Motor neuron (in vitro differentiated cells): ENCODE data around the gene STXBP1. TPM values are rescaled to one million over a fixed set of nuclear protein-coding genes. Genes with fewer than 3 reads are reported as not detected.
A peak's percentile ranks its signal among the peaks of the same experiment; 100 is the strongest.

Experiments used
- ATAC-seq, 8 experiments: fragments of 200-7000 bp; cut with Tn5 transposase; replicated peaks in 6 of 8; 2 replicates each; pipeline ENCODE4 v1.8.0; 2021; ENCODE audit warnings: mild to moderate bottlenecking in 8 of 8, moderate library complexity in 8 of 8
- H3K27ac ChIP-seq, 2 donors: fragments of 250-450 bp; sonication (Bioruptor Pico); 2 replicates each; pipeline ENCODE4 v1.9.0; 2021; ENCODE audit warnings: antibody characterized with exemption in 2 of 2, mild to moderate bottlenecking in 2 of 2, moderate library complexity in 1 of 2
- H3K4me1 ChIP-seq, 2 donors: fragments of 250-450 bp; sonication (Bioruptor Pico); replicated peaks in 1 of 2; 2 replicates each; pipeline ENCODE4 v1.6.1; 2021; ENCODE audit warnings: antibody characterized with exemption in 2 of 2, mild to moderate bottlenecking in 2 of 2, moderate library complexity in 1 of 2
- H3K4me3 ChIP-seq, 5 donors: fragments of 250-450 bp; sonication (Bioruptor Pico); 2 replicates each; pipeline ENCODE4 v1.9.0; 2021; ENCODE audit warnings: antibody characterized with exemption in 5 of 5, mild to moderate bottlenecking in 5 of 5, moderate library complexity in 4 of 5
- WGBS, 10 experiments: fragments of 450-650 bp; shearing (Covaris generic); methylation state at CpG; one replicate each; pipeline ENCODE4 v1.0.0; 2022; 5-methylcytosine and 5-hydroxymethylcytosine counted together
- in situ Hi-C, 9 experiments: fragments of 400-800 bp; cut with MboI; loops; one replicate each; pipeline ENCODE4 v1.15.0; 2021; ENCODE audit warnings: low sequenced_read_pairs in 9 of 9, low pct_unique_long_range_greater_than_20kb in 2 of 9; ENCODE audit not compliant: unreplicated experiment in 9 of 9
- total RNA-seq, 8 experiments: library from RNA; unstranded; fragments of 300-600 nt; gene quantifications; 2 replicates each; pipeline versions ENCODE4 v1.2.3 to v1.2.4, GENCODE V29; 2022

The STXBP1 gene
- total RNA-seq = 10 to 100 TPM; 21.1 to 77.4 (median 41.4) TPM

DNA sequence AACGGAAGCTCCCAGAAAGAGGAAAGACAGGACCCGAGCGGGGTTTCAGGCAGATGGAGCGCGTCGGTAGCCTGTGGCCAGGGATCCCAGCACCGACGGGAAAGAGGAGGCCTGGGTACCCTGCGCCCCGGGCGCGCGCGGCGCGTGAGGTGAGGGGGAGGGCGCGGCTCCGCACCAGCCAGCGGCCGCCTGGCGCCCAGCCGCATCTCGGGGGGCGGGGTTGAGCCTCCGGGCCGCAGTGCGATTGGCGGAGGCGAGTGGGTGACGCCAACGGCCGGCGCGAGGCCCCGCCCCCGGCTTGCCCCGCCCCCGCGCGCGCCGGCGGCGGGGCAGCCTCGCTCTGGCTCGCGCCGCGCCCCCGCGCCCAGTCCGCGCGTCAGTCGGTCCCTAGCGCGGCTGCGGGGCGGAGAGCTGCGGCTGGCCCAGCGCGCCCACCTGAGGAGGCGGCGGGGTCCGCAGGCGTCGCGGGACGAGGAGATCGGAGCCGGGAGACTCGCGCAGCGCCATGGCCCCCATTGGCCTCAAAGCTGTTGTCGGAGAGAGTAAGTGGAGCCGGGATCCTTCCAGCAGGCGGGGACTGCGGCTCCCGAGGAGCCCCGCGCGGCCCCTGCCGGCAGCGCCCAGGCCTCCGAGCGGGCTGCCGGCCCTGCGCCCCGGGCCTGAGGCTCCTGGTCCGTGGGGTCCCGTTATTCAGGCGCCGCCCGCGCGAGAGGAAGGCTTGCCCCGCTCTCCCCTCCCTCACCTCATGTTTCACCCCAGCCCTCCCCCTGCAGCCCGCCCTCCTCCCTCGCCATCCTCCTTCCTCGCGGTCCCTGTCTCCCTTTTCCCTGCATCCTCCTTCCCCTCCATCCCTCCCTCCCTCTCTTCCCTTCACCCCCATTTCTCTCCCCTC, at the start of gene STXBP1:
Gene STXBP1, plus strand, starts transcription at position 379 of the 892 bp plus-strand sequence. Its CDS starts 127 bp downstream, at position 506.
- in situ Hi-C loops = no loop called here
- WGBS, 10 experiments = 0 to 20% (median 0%) methylated on average over 1 to 22 of the region's 102 CpGs; no CpG with 5 or more reads in 6 of the 10 experiments
- Histone ChIP-seq H3K4me1 (peaks cover 6 to 15% of the 10 kb centered on the region in 2 donors), H3K4me3 (peak within 1 kb of the TSS; percentile 65 to 97 (median 79)), H3K27ac (peak within 1 kb of the TSS; percentile 55 to 84)
- peak; percentile 70 to 86 (median 76) for ATAC-seq

DNA sequence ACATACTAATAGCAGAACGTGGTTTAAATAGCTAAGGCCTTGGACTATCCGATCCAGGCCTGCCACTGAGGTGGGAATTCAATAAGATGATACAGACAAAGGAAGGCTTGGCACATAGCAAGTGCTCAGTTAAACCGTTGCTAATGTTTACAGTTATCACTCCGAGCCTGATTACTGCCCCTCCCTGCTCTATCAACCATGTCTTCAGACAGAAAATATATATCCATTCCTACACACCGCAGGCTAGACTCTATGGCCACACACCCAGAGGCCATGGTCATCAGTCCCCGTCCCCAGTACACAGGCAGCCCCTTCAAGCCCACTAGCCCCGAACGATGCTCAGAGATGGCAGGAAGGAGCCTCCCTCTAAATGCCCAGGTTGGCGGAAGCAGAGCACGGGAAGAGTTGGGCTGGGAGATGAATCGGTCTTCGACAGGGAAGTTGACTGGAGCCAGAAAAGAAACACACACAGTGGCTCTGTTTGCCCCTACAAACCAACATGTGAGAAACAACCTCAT, 49.7 kb upstream of the STXBP1 start:
- ATAC-seq = no peak
- Histone ChIP-seq H3K27ac (no peak overlapping the region), H3K4me1 (peaks cover 13 to 16% of the 10 kb centered on the region in 2 donors), H3K4me3 (no peak overlapping the region)
- in situ Hi-C loops = no loop called here
- WGBS, 10 experiments = 30 to 100% (median 90%) methylated on average over 2 to 8 of the region's 12 CpGs; no CpG with 5 or more reads in 3 of the 10 experiments

DNA sequence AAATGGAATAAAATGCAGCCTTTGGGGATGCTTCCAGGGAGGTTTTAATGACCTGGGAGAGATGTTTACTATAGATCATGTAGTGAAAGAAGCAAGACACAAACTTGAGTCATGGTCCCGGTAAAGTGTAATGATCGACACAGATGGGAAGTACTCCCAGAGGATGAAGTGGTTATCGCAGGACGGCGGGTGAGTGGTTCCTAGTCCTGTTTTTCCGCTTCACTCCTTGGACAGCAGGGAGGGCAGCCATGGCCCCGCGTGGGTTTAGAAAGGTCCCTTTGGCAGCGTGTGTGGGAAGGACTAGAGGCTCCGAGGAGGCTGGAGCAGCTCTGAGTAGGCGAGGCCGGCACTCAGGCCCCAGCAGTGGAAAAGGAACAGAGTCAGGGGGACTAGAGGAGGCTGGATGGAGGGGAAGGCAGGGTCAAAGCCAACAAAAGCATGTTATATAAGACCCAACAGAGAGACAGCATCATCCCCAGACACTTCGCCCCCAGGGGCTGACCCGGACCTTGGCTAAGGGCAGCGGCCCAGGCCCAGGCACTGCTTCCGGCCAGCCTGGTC, 49.2 kb upstream of the STXBP1 start:
- Histone ChIP-seq H3K27ac (no peak overlapping the region), H3K4me3 (no peak overlapping the region), H3K4me1 (peaks cover 11 to 15% of the 10 kb centered on the region in 2 donors)
- no peak for ATAC-seq
- 10 to 97% (median 87%) methylated on average over 2 to 13 of the region's 16 CpGs; no CpG with 5 or more reads in 2 of the 10 experiments for WGBS, 10 experiments
- in situ Hi-C loops = no loop called here

DNA sequence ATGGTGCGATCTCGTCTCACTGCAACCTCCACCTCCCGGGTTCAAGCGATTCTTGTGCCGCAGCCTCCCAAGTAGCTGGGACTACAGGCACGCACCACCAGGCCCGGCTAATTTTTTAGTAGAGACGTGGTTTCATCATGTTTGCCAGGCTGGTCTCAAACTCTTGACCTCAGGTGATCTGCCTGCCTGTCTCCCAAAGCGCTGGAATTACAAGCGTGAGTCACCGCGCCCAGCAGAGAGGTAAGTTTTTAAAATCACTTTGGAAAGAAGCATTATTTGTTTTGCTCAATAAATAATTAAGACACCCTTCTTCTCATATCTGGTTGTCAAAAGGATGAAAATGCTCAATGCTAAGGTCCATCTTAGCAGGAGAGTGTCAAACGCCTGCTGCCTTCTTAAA, 48.5 kb upstream of the STXBP1 start:
- Histone ChIP-seq H3K4me3 (no peak overlapping the region), H3K27ac (no peak overlapping the region), H3K4me1 (peaks cover 9 to 11% of the 10 kb centered on the region in 2 donors)
- ATAC-seq = no peak
- in situ Hi-C loops = no loop called here
- WGBS, 10 experiments = 75 to 100% (median 95%) methylated on average over 2 to 9 of the region's 13 CpGs; no CpG with 5 or more reads in 3 of the 10 experiments

DNA sequence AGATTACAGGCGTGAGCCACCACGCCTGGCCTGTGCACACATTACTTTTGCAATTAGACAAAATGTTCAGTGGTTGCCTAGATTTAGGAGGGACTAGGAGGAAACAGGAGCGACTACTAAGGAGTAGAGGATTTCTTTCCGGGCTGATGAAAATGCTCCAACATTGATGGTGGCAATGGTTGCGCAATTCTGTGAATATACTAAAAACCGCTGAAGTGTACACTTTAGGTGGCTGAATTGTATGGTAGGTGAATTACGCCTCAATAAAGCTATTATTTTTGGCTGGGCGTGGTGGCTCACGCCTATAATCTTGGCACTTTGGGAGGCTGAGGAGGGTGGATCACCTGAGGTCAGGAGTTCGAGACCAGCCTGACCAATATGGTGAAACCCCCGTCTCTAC, 46.8 kb upstream of the STXBP1 start:
- H3K27ac ChIP-seq = no peak overlapping the region
- in situ Hi-C loops = no loop called here
- 85 to 100% (median 99%) methylated on average over 2 to 6 of the region's 11 CpGs for WGBS, 10 experiments

DNA sequence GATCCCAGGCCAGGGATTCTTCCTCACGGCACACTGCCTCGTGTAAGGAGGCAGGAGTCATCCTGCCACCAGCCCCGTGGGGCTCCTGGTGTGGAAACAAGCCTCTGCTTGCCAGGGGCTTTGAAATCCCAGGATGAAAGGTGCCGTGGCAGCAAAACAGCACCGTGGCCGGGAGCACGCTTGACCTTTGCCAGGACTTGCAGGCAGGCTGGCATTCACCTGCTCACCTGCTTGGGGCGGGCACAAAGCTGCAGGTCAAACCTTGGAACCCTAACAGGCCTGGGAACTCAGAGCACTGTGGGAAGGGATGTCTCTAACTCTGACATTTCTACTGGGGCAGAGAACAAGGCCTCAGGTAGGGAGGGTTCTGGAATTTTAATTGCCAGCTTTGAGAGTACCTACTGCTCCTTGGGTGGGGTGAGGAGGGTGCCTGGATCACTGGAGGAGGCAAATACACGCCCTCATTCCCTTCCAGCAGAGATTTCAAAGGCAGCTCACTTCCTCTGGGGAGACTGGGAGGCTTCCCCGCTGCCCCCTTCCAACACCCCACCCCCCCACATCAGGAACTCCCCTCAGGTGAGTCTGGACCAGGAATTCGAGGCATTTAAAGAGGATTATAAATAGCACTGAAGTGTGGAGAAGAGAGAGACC, 45.6 kb upstream of the STXBP1 start:
- WGBS, 10 experiments = 20 to 92% (median 80%) methylated on average over 1 to 5 of the region's 11 CpGs; no CpG with 5 or more reads in 4 of the 10 experiments
- no peak for ATAC-seq
- Histone ChIP-seq H3K4me1 (peaks cover 18 to 19% of the 10 kb centered on the region in 2 donors), H3K4me3 (no peak overlapping the region), H3K27ac (no peak overlapping the region)
- in situ Hi-C loops = no loop called here

More for the DNA sequence above, 46.8 kb upstream of the STXBP1 start:
- H3K4me1 ChIP-seq = peaks cover 16 to 18% of the 10 kb centered on the region in 2 donors
- H3K4me3 ChIP-seq = no peak overlapping the region
- ATAC-seq = no peak

DNA sequence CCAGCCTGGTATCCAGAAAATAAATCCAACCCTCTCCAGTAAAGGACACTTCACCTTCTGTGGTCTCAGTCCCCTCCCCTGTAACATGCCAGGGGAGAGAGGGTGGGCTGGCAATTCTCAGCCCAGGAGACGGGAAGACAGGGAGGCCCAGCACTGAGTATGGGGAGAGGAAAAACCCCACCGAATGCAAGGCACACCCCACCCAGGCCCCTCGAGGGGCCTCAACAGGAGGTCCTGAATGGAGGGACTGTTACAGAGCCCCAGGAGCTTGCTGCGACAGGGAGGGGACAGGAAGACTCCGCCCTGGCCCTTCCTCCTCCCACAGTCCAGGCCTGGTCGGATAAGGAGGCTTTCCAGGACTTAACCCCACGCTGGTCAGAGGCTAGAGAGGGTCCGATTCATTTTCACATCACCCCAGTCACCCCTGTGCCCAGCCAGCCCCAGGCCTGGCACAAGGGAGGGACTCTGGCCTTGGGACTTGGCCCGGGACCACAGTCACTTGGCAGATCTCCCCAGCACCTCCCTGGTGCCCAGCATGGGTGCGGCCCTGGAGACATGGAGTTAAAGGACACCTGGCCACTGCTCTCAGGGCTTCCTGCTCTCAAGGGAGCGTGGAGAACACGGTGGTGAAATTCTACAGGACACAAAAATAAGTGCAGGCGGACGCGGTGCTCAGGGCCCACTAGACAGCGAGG, 44.9 kb upstream of the STXBP1 start:
- peak in 7 of 8 experiments; percentile 8 to 46 (median 24) for ATAC-seq
- Histone ChIP-seq H3K4me1 (peaks cover 18 to 19% of the 10 kb centered on the region in 2 donors), H3K27ac (no peak overlapping the region), H3K4me3 (peak overlapping the region; percentile 47 to 84 (median 58))
- in situ Hi-C loops = no loop called here
- 0 to 75% (median 11%) methylated on average over 1 to 5 of the region's 16 CpGs; no CpG with 5 or more reads in 4 of the 10 experiments for WGBS, 10 experiments

DNA sequence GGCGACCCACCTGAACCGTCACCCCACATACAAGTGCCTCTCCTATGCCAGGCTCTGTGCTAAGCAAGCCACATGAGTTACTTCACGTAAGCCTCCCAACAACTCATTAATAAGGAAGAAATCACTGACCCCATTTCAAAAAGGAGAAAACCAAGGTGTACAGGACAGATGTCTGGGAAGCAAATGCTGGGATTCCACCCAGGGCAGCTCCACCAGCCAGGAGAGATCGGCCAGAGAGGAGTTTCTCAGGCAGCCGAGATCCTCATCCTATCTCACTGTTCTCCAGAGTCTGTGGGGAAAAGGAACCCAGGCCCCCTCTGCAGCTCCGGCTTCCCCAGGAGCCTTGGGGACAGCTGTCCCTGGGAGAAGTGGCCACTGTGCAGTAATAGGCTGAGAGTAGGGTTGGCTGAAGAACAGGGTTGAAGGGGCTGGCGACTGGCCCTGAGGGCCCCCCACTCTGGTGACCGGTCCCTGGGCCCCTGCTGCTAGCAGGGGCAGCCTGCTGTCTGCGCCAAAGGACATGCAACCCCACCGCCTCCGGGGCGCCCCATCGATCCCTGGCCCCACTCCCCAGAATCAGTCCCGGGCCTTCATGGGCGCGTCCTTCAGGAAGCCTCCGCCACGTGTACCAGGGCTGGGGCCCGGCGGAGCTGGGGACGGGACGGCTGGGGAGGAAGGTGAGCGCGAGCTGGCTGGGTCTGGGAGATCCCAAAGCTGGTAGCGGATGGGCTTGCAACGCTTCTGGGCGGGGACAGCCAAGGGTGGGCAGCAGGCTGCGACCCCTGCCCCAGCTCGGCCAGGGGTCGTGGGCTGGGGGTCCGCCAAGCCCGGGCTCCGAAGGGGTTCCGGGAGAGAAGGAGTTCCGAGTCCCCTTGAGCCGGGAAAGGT, 44.1 kb upstream of the STXBP1 start:
- peaks cover 18 to 19% of the 10 kb centered on the region in 2 donors for H3K4me1 ChIP-seq
- no peak overlapping the region for H3K27ac ChIP-seq
- in situ Hi-C loops = no loop called here
- 0 to 100% (median 0%) methylated on average over 1 to 9 of the region's 36 CpGs; no CpG with 5 or more reads in 5 of the 10 experiments for WGBS, 10 experiments
- H3K4me3 ChIP-seq = peak overlapping the region; percentile 47 to 84 (median 58)
- ATAC-seq = peak; percentile 11 to 34 (median 27)

DNA sequence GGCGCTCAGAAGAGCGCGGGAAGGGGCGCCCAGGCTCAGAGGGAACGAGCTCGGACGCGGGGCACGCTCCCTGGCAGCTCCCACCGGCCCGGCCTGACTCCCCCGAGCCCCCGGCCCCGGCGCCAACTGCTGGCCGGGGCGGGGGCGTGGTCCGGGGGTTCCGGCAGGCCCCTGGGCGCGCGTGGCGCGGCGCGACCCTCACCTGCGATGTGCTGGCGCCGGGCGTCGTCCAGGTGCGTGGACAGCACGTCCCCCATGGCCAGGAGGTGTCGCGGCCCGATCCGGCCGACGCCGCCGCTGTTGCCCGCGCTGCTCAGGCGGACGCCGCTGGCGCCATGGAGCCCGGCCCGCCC, 43.5 kb upstream of the STXBP1 start:
- Histone ChIP-seq H3K4me3 (peak overlapping the region; percentile 47 to 84 (median 58)), H3K27ac (no peak overlapping the region), H3K4me1 (peaks cover 18 to 19% of the 10 kb centered on the region in 2 donors)
- peak; percentile 4 to 47 (median 37) for ATAC-seq
- in situ Hi-C loops = no loop called here
- 0% methylated on average over 1 to 4 of the region's 50 CpGs; no CpG with 5 or more reads in 8 of the 10 experiments for WGBS, 10 experiments

DNA sequence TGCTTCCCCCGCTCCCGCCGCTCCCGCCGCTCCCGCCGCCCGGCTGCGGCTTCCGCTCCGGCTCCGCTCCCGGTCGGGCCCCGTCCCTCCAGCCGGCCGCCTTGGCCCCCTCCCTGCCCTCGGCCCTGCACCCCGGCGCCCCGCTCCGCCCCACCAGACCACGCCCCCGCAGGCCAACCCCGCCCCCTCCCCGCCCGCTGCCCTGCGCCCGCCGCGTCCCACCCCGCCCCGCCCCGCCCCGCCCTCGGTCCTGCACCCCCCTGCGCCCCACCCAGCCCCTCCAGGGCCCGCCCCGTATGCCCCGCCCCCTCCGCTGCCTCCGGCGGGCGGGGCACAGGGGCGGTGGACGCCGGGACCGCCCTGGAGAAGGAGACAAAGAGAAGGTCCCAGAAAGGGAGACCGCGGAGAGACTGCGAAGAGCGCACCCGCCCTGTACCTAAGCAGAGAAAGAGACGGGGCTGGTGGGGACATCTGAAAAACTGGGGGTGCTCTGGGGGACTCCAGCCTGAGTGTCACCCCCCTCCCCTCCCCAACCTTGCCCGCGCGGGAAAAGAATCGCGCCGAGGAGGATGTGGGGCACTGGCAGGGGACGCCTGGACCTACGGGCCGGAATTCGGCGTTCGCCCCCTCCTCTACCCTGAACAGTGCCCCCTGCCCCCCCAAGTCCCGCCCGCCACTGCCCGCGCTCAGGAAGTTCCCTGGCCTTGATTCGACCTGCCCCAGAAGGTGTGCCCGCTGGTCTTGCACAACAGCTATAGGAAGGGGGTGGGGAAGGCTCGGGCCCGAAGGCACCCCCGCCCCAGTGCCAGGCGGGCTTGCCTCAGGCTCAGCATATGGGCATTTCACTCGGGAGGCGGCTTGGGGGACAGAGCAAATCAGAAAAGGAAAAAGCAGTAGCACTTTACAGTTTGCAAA, 42.8 kb upstream of the STXBP1 start:
- in situ Hi-C loops = no loop called here
- H3K27ac ChIP-seq = peak overlapping the region; percentile 65 to 78
- H3K4me3 ChIP-seq = peak overlapping the region; percentile 47 to 84 (median 58)
- peak; percentile 50 to 84 (median 77) for ATAC-seq
- no CpG with 5 or more reads among the region's 78 CpGs for WGBS, 10 experiments
- peaks cover 18 to 19% of the 10 kb centered on the region in 2 donors for H3K4me1 ChIP-seq

DNA sequence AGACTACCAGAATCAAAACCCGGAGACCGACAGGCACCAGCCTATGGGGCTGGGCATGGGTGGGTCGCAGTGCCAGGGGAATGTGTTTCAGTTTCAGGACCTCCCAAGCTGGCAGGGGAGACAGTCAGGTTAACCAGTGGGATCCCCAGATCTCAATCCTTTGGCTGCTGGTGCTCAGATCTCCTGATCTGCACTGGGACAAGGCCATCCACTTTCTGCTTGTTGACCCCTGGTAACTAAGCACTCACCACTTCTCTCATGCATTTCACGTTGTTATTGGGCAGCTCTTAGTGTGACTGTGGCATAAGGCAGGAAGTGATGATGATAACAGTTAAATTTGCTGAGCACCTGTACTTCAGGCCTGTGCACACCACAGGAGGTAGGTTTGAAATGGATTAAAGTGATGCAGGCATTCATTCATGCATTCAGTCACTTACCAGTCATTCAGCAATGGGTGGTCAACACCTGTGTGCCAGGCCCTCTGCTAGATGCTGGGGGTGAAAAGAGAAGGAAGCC, 42.1 kb upstream of the STXBP1 start:
- in situ Hi-C loops = no loop called here
- no peak for ATAC-seq
- Histone ChIP-seq H3K4me1 (peaks cover 18 to 19% of the 10 kb centered on the region in 2 donors), H3K27ac (peak overlapping the region; percentile 65 to 78), H3K4me3 (peak overlapping the region; percentile 47 to 84 (median 58))
- 14 to 100% (median 86%) methylated on average over 1 to 3 of the region's 4 CpGs; no CpG with 5 or more reads in 7 of the 10 experiments for WGBS, 10 experiments
